Nephron progenitor cell (in vitro differentiated cells): ENCODE measurements around the gene VAV1.

Experiments
- DNase-seq: peaks from one replicate; pipeline ENCODE4 v3.0.0; 2021
- H3K27ac Mint-ChIP-seq: 2 replicates; pipeline ENCODE4 v1.8.0; 2021; ENCODE audit warnings: mild to moderate bottlenecking, moderate library complexity, mixed read lengths
- H3K27me3 Mint-ChIP-seq: 2 replicates; pipeline ENCODE4 v1.8.0; 2021; ENCODE audit warnings: mild to moderate bottlenecking, low read depth, mixed read lengths; ENCODE audit not compliant: poor library complexity
- H3K36me3 Mint-ChIP-seq: 2 replicates; pipeline ENCODE4 v1.8.0; 2021; ENCODE audit warnings: low read depth, mixed read lengths
- H3K4me1 Mint-ChIP-seq: 2 replicates; pipeline ENCODE4 v1.8.0; 2021; ENCODE audit warnings: mixed read lengths
- H3K4me3 Mint-ChIP-seq: 2 replicates; pipeline ENCODE4 v1.8.0; 2021; ENCODE audit warnings: mild to moderate bottlenecking, moderate library complexity, mixed read lengths
- H3K9me3 Mint-ChIP-seq: 2 replicates; pipeline ENCODE4 v1.8.0; 2021; ENCODE audit warnings: mild to moderate bottlenecking, moderate library complexity, mixed read lengths
- CTCF ChIP-seq: fragments of 200-600 bp; sonication (generic); IDR thresholded peaks from 2 replicates; pipeline ENCODE4 v1.5.0; 2021; ENCODE audit warnings: antibody characterized with exemption

Gene VAV1

GRCh38 chr19:6736917-6737283 is 35.6 kb upstream of the VAV1 start:
- TF ChIP-seq CTCF = no peak
- Mint-ChIP-seq H3K36me3 (peaks cover 11% of the 10 kb centered on the region), H3K4me3 (peak overlapping the region; percentile 96), H3K27ac (peak overlapping the region; percentile 98), H3K4me1 (peaks cover 66% of the 10 kb centered on the region), H3K27me3 (no peaks in the 10 kb centered on the region), H3K9me3 (no peaks in the 10 kb centered on the region)
- DNase-seq = no peak

- Mint-ChIP-seq H3K27ac (peak within 1 kb of the TSS; percentile 98), H3K36me3 (peaks cover 11% of the 10 kb centered on the region), H3K4me1 (peaks cover 69% of the 10 kb centered on the region), H3K9me3 (no peaks in the 10 kb centered on the region), H3K4me3 (peak within 1 kb of the TSS; percentile 96), H3K27me3 (no peaks in the 10 kb centered on the region)
- no peak for TF ChIP-seq CTCF
- peak; percentile 99 for DNase-seq
Observed at GRCh38 chr19:6737284-6737872, 35.1 kb upstream of the VAV1 start, which contains the start of gene GPR108. TSS of gene GPR108 (minus strand) at chr19:6737580. CDS start at chr19:6737576, 4 bp downstream.

- Mint-ChIP-seq H3K27ac (peak overlapping the region; percentile 97), H3K36me3 (peaks cover 13% of the 10 kb centered on the region), H3K27me3 (no peaks in the 10 kb centered on the region), H3K9me3 (no peaks in the 10 kb centered on the region), H3K4me1 (peaks cover 71% of the 10 kb centered on the region), H3K4me3 (peak overlapping the region; percentile 96)
- TF ChIP-seq CTCF = peak; percentile 39
- DNase-seq = peak; percentile 60
Observed at GRCh38 chr19:6737873-6738786, 34.4 kb upstream of the VAV1 start.

GRCh38 chr19:6738787-6739389 is 33.6 kb upstream of the VAV1 start:
- H3K27me3 Mint-ChIP-seq = no peaks in the 10 kb centered on the region
- peak overlapping the region; percentile 97 for H3K27ac Mint-ChIP-seq
- peaks cover 77% of the 10 kb centered on the region for H3K4me1 Mint-ChIP-seq
- TF ChIP-seq CTCF = no peak
- DNase-seq = peak; percentile 54
- peaks cover 16% of the 10 kb centered on the region for H3K36me3 Mint-ChIP-seq
- H3K9me3 Mint-ChIP-seq = no peaks in the 10 kb centered on the region
- peak overlapping the region; percentile 96 for H3K4me3 Mint-ChIP-seq

- Mint-ChIP-seq H3K4me1 (peaks cover 77% of the 10 kb centered on the region), H3K4me3 (peak within 1 kb of the TSS; percentile 96), H3K9me3 (no peaks in the 10 kb centered on the region), H3K27ac (peak within 1 kb of the TSS; percentile 97), H3K27me3 (no peaks in the 10 kb centered on the region), H3K36me3 (peaks cover 19% of the 10 kb centered on the region)
- peak; percentile 81 for DNase-seq
- no peak for TF ChIP-seq CTCF
Observed at GRCh38 chr19:6739390-6739882, 33.1 kb upstream of the VAV1 start, which contains the start of gene TRIP10. TSS of gene TRIP10 (plus strand) at chr19:6739680. CDS start at chr19:6739762, 82 bp downstream.
